ENCODE measurements around the gene KCNN4. TPM values are rescaled to one million over a fixed set of nuclear protein-coding genes. Genes with fewer than 3 reads are reported as not detected.

KCNN4 gene
- total RNA-seq, 1 donor from 2014 or later = not detected

DNA sequence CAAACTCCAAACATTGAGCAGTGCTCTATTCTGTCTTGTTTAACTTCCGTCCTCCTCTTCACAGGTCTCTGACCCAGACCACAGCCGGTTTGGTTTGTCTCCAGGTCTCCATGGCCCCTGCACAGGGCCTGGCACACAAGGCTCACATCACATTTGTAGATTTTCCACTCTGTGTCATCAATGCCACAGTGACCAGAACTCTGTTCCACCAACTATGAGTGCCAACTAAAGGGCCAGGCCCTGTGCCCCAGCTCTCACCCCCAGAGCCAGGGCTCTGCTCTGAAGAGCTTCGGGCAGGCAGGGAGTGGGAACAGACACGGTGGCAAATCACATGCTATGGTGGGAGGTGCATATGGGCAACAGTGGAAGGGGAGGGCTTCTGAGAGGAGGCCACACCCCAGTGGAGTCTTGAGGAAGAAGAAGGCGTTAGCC is 42.0 kb downstream of the KCNN4 start:
- no peaks in the 10 kb centered on the region for H3K27me3 ChIP-seq
- peaks cover 2% of the 10 kb centered on the region for H3K27me3 Mint-ChIP-seq (ENCODE audit: insufficient read depth, low read depth)
- no peaks in the 10 kb centered on the region for H3F3A ChIP-seq (ENCODE audit: low read depth)
- no peak overlapping the region for H3K4me3 Mint-ChIP-seq
- H3K9me3 Mint-ChIP-seq = no peaks in the 10 kb centered on the region
- H2AFZ ChIP-seq (replicated peaks) = no peak overlapping the region
- H3K4me1 ChIP-seq = no peaks in the 10 kb centered on the region
- no peak overlapping the region for H3K9ac ChIP-seq
- no peaks in the 10 kb centered on the region for H3K9me3 ChIP-seq (ENCODE audit: low read depth)
- no peak for TF ChIP-seq EZH2 (IDR thresholded peaks at IDR 0.05)
- TF ChIP-seq, protein P1, sequence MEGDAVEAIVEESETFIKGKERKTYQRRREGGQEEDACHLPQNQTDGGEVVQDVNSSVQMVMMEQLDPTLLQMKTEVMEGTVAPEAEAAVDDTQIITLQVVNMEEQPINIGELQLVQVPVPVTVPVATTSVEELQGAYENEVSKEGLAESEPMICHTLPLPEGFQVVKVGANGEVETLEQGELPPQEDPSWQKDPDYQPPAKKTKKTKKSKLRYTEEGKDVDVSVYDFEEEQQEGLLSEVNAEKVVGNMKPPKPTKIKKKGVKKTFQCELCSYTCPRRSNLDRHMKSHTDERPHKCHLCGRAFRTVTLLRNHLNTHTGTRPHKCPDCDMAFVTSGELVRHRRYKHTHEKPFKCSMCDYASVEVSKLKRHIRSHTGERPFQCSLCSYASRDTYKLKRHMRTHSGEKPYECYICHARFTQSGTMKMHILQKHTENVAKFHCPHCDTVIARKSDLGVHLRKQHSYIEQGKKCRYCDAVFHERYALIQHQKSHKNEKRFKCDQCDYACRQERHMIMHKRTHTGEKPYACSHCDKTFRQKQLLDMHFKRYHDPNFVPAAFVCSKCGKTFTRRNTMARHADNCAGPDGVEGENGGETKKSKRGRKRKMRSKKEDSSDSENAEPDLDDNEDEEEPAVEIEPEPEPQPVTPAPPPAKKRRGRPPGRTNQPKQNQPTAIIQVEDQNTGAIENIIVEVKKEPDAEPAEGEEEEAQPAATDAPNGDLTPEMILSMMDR (IDR thresholded peaks at IDR 0.05) = no peak
- no peak for TF ChIP-seq EZH2phosphoT487 (IDR thresholded peaks at IDR 0.05)
- H3K4me3 ChIP-seq = no peak overlapping the region
- H3K36me3 Mint-ChIP-seq = peaks cover 43% of the 10 kb centered on the region
- H3K79me2 ChIP-seq (ENCODE audit: low read depth) = no peaks in the 10 kb centered on the region
- no peaks in the 10 kb centered on the region for H3K36me3 ChIP-seq
- no peaks in the 10 kb centered on the region for H3K4me1 Mint-ChIP-seq
- no peaks in the 10 kb centered on the region for H4K20me1 ChIP-seq (ENCODE audit: low read depth)
- no peak overlapping the region for H3K27ac ChIP-seq
- peak overlapping the region; percentile 48 for H3K27ac Mint-ChIP-seq
- H3K4me2 ChIP-seq = no peak overlapping the region
- DNase-seq (ENCODE audit: low spot score) = no peak

DNA sequence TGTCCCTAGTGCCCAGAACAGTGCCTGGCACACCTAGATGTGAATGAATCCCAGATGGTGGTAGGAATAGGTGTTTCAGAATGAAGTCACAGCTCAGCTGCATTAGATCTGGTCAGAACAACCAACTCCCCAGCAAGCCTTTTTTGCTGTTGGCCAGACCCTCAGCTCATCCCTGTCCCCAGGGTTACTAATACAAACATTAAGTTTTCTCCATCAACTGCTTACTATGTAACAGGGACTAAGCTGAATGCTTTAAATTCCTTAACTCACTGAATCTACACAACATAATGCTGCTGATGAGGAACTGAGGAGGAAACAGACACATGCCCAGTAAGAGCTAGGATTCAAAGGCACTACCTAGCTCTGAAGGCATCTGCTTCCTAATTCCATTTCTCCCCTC is 44.8 kb downstream of the KCNN4 start:
- Histone ChIP-seq H3K79me2 (ENCODE audit: low read depth) (no peaks in the 10 kb centered on the region), H3K4me1 (no peaks in the 10 kb centered on the region), H3K27me3 (no peaks in the 10 kb centered on the region), H3K36me3 (no peaks in the 10 kb centered on the region), H3K9me3 (ENCODE audit: low read depth) (no peaks in the 10 kb centered on the region), H2AFZ (replicated peaks) (no peak overlapping the region), H3K4me2 (no peak overlapping the region), H3K4me3 (no peak overlapping the region), H4K20me1 (ENCODE audit: low read depth) (no peaks in the 10 kb centered on the region), H3F3A (ENCODE audit: low read depth) (no peaks in the 10 kb centered on the region), H3K27ac (no peak overlapping the region), H3K9ac (no peak overlapping the region)
- peaks cover 2% of the 10 kb centered on the region for H3K27me3 Mint-ChIP-seq (ENCODE audit: insufficient read depth, low read depth)
- no peak for TF ChIP-seq EZH2phosphoT487 (IDR thresholded peaks at IDR 0.05)
- no peak for TF ChIP-seq EZH2 (IDR thresholded peaks at IDR 0.05)
- TF ChIP-seq, protein P1 (IDR thresholded peaks at IDR 0.05) = no peak
- H3K9me3 Mint-ChIP-seq = no peaks in the 10 kb centered on the region
- no peak overlapping the region for H3K4me3 Mint-ChIP-seq
- H3K36me3 Mint-ChIP-seq = peaks cover 42% of the 10 kb centered on the region
- peak overlapping the region; percentile 31 for H3K27ac Mint-ChIP-seq
- H3K4me1 Mint-ChIP-seq = no peaks in the 10 kb centered on the region
- DNase-seq (ENCODE audit: low spot score) = no peak

DNA sequence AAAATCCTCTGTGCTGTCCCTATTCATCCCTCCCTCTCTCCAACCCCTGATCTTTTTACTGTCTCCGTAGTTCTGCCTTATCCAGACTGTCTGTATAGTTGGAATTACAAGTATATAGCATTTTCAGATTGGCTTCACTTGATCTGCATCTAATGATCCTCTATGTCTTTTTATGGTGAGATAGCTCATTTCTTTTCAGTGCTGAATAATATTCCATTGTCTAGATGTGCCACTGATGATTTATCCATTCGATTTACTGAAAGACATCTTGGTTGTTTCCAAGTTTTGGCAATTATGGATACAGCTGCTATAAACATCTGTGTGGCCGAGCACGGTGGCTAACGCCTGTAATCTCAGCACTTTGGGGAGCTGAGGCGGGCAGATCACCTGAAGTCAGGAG is 45.8 kb downstream of the KCNN4 start:
- no peak overlapping the region for H3K27ac ChIP-seq
- H3K36me3 ChIP-seq = no peaks in the 10 kb centered on the region
- H3K4me1 Mint-ChIP-seq = peaks cover 3% of the 10 kb centered on the region

More for the DNA sequence above, 45.8 kb downstream of the KCNN4 start:
- Histone ChIP-seq H2AFZ (replicated peaks) (no peak overlapping the region), H3K4me1 (no peaks in the 10 kb centered on the region), H4K20me1 (ENCODE audit: low read depth) (no peaks in the 10 kb centered on the region), H3K9ac (no peak overlapping the region), H3F3A (ENCODE audit: low read depth) (no peaks in the 10 kb centered on the region), H3K4me3 (no peak overlapping the region), H3K27me3 (no peaks in the 10 kb centered on the region), H3K4me2 (no peak overlapping the region), H3K79me2 (ENCODE audit: low read depth) (no peaks in the 10 kb centered on the region), H3K9me3 (ENCODE audit: low read depth) (no peaks in the 10 kb centered on the region)
- Mint-ChIP-seq H3K27me3 (ENCODE audit: insufficient read depth, low read depth) (peaks cover 2% of the 10 kb centered on the region), H3K4me3 (no peak overlapping the region), H3K27ac (no peak overlapping the region), H3K36me3 (peaks cover 41% of the 10 kb centered on the region), H3K9me3 (no peaks in the 10 kb centered on the region)
- DNase-seq (ENCODE audit: low spot score) = no peak
- TF ChIP-seq, protein P1 (IDR thresholded peaks at IDR 0.05) = no peak
- no peak for TF ChIP-seq EZH2 (IDR thresholded peaks at IDR 0.05)
- no peak for TF ChIP-seq EZH2phosphoT487 (IDR thresholded peaks at IDR 0.05)

Data from neural progenitor cell (in vitro differentiated cells).